NCI-H2227 (cell line): ENCODE results near the gene PPIL1.

Experiments used
- DNase-seq: peaks from one replicate; lab custom pipeline; 2025; ENCODE audit not compliant: unreplicated experiment; lab: John Stamatoyannopoulos, UW

PPIL1 gene

DNA sequence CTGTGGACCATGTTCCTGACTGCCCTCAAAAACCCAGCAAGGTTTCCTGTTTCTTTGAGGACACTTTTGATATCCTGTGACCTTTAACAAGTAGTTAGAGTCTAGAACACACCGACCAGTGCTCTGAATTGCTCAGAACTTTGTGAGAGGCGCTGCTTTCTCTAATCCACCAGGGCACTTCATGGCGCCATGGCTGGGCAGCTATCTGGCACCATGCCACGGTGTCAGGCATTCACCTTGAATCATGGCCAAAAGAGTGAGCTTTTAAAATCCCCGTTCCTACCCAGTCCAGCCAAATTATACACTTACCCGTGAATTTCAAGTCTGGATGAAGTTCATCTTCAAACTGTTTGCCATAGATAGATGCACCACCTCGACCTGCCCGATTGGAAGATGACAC lies 18.3 kb downstream of the PPIL1 start:
- DNase-seq: no peak

- no peak for DNase-seq
Observed at GRCh38 chr6:36855750-36856149, 18.9 kb downstream of the PPIL1 start.

- no peak for DNase-seq
Observed at GRCh38 chr6:36853325-36853724, 21.3 kb downstream of the PPIL1 start.

GRCh38 chr6:36852481-36853147 lies 22.0 kb downstream of the PPIL1 start:
- DNase-seq: no peak

DNA sequence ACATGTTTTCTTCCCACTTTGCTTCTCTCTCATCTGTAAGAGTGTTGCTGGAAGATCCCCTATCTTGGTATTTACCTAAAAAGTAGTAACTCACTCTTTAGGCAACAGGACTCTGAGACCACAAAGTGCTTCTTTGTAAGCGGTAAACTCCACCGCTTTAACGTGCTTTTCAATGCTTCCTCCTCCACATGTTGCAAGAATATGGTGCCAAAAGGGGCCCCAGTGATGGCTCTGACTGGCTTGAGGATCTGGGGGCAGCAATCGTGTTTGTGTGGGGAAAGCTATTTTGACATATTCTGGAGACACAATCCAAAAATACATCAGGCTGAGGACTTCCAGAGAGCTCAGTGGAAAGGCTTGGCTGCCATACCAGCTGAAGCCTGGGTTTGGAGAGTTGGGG lies 23.0 kb downstream of the PPIL1 start:
- no peak for DNase-seq

DNA sequence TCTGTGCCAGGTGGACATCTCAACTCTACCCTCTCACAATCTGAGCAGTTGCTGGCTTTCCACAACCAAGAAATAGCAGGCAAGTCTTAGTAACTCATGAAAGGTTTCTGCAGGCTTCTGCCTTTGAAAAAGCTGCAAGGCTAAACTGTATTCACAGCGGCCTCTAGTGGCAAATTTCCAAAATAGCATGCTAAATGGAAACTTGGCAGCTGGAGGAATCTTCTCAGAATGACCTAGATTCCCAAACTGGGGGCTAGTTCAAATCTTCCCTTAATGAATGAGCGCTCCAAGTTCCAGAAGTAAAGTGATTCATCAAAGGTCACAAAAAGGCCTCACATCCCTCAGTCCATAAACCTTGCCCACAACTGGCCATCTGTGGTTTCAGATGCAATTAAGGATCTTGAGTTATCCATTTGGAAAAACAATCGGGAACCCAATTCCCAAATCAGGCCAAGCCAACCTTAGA lies 23.4 kb downstream of the PPIL1 start:
- peak; percentile 80 for DNase-seq

DNA sequence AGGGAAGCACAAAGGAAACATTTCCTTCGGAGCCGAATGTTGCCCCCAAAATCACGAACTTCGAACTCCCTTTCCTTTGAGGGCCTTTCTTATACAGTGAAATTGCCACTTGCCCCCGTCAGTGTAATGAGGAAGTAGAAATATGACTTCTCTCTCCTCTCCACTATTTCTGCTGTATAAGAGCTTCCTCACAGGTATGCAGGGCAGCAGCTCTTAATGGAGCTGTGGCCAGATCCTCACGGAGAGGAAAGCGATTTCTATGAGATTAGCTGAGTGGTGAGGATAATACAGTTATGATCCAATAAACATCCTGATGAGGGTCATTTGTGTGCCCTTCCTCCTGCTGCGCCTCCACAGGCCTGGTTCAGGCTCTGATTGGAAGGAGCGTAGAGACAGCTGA lies 24.6 kb downstream of the PPIL1 start:
- peak; percentile 40 for DNase-seq

- DNase-seq: peak; percentile 86
Observed at GRCh38 chr6:36848658-36849441, 25.8 kb downstream of the PPIL1 start.

DNA sequence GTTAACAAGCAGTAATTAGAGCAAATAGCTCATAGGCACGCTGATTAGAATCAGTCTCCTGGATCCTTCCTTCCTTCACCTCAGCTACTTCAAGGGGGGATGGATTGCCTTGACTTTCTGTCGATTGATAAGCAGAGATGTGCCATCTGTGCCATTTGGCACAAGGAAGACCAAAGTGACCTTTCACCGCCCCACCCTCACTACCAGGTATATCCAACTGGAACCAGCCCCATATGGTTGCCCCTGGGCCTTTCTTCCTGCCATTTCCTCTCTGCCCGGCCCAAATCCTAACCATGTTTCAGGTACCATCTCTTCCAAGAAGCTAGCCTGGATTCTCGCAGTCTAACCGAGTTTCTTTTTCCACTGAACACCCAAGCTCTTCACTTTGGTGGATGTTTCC lies 26.6 kb downstream of the PPIL1 start:
- no peak for DNase-seq

- no peak for DNase-seq
Observed at GRCh38 chr6:36847152-36847551, 27.5 kb downstream of the PPIL1 start.

GRCh38 chr6:36845233-36845632 lies 29.4 kb downstream of the PPIL1 start:
- DNase-seq: no peak

DNA sequence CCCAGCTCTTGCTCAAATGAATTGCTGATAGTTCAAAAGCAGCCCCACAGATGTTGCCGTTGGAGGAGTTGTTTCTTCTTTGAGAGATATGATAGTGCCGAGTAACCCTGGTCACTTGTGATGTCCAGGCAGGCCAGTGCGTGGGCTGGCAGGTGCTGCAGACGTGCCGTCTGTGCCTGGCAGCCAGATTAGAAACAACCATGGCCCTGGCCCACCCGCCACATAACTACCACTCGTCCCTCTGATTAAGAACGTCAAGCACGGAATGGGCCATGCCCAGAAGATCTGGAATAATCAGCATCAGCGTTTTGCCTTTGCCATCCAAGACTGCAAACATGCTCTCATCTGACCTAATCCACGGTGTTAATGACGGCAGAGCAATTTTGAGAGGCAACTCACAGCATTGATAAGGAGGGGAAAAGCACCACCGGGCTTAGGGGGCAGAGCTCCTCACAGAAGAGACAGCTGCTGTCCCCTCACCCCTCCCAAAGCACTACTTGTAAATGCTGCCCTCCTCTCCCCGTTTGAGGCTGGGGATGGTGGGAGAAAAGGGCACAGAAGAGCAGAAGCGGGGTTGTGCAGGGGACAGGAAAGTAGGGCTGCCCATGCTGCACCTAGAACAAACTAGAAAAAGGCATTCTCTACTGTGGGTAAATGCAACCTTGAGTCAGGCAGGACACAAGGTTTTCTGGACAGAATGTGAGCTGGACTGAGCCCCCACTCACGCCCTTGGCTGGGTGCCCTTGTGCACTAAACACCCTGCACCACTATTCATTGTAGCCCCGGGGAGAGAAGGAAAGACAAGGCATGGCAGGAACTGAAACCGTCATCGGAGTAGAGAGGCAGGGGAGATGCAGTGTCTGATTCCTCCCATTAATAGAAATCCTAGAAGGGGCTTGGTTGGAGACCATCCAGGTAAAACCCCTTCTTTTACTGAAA lies 30.1 kb downstream of the PPIL1 start:
- DNase-seq: peak; percentile 25

DNA sequence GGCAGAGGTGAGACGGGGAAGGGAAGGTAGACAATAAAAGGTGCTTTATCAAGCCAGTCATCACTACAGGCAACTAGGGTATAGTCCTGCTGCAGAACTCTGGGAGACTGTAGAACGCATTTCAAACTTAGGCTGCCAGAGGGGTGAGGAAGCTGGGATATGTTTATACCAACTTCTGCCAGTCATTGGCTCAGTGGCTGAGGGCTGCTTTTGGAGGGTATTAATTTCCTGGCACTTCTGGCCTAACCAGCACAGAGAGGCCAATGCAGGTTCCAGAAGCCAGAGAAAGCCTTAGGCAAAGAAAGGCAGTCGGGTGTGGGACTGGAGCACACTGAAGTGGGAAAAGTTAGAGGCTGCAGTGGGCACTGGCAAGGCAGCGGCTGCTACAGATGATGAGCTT lies 31.4 kb downstream of the PPIL1 start:
- no peak for DNase-seq

DNA sequence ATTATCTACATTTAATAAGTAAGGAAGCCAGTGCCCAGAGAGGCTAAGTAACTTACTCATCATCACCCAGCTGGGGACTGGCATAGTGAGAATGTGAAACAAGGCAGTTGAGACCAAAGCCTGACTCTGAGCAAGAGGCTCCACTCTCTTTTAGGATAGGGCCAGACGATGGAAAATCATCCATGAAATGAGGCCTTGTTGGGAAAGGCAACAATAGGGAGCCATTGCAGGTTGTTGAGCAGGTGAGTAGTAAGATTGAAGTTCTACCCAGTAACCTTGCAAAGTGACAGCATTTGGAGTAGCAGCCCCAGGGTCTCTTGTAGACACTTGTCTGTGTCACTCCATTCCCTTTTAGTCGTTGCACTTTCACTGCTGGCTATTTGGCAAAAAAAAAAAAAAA lies 32.8 kb downstream of the PPIL1 start:
- no peak for DNase-seq

- no peak for DNase-seq
Observed at GRCh38 chr6:36840432-36841403, 33.9 kb downstream of the PPIL1 start.

GRCh38 chr6:36839749-36840431 lies 34.7 kb downstream of the PPIL1 start:
- peak; percentile 79 for DNase-seq

DNA sequence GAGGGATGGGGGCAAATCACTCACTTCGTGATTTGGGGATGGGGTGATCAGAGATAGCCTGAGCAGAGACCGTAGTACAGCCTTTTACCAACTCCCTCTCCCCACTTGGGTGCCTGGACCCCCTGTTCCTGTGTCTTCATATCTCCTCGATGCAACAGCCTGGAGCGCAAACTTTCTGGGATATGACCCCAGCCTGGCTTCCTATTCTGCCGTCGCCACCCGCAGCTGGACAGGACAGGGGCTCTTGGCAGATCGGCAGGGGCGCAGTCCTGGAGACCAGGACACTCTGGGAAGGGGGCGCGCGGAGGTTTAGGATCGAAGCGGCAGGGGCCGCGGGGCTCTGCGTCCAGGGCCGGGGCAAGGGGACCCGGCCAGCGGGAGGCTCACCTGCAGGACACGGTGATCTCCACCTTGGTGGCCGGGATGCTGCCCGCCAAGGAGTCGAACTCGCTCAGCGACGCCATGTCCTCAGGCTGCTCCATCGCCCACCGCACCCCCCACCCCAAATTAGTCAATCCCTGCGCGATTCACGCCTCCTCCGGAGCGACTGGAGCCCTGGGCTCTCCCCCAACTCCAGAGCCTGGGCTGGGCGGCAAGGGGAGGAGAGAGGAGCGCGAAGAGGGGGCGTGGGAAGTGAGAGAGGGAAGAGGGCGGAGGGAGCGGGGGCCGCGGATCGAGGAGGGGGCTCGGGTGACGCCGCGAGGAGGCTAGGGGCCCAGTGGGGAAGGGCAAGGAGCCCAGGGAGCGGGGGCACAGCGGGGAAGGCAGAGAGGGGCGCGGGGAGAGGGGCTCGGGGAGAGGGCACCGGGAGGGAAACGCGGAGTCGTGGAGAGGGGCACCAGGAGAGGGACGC lies 35.5 kb downstream of the PPIL1 start, which contains the start of gene CPNE5:
CPNE5 (minus strand) TSS at position 549 of the 853 bp plus-strand sequence; CDS start at position 482, 67 bp downstream.
- peak; percentile 70 for DNase-seq

DNA sequence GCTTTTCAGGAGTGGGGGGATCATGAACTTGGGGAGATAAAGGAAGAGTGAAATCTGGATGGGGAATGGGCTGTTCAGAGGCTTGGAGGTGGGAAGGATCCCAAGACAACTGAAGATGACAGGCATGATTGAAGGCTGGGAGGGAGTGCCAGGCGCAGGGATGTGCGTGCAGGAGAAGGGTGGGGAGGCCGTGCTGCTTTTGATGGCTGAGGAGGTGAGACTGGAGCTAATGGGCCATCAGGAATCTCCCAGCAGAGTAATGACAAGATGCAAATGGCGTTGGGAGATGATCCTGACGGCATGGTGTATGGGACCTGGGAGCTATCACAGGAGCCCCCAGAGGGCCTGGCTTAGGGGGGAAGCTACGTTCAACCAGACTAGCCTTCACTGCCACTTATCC lies 36.9 kb downstream of the PPIL1 start:
- no peak for DNase-seq

- no peak for DNase-seq
Observed at GRCh38 chr6:36837022-36837339, 37.6 kb downstream of the PPIL1 start.
